ENCODE measurements around the gene CCL19.
A peak's percentile ranks its signal among the peaks of the same experiment; 100 is the strongest.
"Not testable (repeated sequence)": the region's sequence is repeated elsewhere in the genome, so short reads cannot be mapped to it uniquely, and the experiment has no call there.

Gene CCL19

DNA sequence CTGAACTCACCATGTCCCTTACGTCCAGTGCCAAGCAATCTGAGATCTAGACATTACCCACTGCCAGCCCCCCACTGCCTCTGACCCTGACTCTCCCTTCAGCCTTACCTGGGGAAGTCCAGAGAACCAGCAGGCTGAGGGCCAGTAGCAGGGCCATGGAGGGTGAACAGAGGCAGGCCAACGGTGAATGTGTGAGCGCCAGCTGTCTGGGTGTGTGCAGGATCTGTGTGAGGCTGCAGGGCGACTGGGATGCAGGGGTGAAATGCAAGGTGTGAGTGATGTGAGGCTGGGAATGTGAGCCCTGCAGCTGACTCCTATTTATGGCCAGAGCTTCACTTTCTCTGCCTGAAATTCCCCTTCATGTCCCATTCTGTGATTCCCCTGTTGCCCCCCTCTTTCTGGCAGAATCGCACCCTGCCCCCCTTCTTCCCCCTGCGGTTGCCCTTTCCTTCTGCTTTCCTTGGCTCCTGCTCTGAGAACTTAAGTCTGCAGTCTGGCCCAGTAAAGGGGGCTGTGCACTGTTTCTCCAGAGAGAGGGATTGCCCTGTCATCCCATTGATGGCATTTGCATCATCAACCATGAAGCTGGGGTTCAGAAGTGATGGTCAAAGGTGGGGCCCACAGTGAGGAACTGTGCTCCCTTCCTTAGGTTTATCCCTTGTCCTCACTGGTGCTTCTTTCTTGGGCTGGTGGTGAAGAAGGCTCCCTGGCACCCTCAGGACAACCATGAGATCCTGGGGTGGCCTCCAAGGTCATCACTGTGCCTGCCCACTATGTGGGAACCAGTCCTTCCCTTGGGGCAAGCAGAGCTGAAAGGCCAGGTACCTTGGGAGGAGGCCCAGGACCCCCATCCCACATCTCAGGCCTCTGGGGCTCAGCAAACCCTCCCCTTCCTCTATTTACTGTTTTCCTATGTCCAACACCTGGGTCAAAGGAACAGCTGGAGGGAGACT is at the start of gene CCL19:
TSS of gene CCL19 (minus strand) at position 294 of the 953 bp plus-strand sequence. CDS start at position 157, 137 bp downstream.
- DNase-seq (ENCODE audit: low read depth): no peak

DNA sequence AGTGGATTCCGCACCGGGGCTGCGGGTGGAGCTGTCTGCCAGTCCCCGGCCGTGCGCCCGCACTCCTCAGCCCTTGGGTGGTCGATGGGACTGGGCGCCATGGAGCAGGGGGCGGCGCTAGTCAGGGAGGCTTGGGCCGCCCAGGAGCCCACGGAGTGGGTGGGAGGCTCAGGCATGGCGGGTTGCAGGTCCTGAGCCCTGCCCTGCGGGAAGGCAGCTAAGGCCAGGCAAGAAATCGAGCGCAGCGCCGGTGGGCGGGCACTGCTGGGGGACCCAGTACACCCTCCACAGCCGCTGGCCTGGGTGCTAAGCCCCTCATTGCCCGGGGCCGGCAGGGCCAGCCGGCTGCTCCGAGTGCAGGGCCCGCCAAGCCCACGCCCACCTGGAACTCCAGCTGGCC is 49.1 kb upstream of the CCL19 start:
- DNase-seq (ENCODE audit: low read depth): not testable (repeated sequence)

DNA sequence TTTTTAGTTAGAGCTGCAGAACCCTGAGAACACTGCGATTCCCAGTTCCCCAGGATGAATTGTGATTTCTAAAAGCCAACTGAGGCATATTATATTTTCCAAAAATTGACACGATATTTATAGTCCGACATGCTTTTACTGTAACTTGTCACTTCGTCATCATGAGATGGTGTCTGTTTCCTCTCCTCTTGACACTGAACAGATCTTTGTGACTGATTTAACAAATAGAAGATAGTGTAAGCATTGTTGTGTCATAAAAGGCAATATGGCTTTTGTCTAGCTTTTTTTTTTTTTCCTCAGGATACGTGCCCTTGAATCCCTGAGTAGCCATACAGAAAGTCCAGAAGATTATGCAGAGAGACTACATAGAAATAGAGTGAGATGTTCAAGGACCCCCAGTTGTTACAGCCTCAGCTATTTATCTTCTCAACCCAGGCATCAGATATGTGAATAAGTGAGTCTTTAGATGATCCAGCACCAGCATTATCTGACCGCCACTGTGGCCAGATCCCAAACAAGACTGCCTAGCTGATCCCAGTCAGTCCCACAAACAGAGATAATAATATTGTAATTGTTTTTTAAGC is 46.7 kb upstream of the CCL19 start:
- DNase-seq (ENCODE audit: low read depth): no peak

DNA sequence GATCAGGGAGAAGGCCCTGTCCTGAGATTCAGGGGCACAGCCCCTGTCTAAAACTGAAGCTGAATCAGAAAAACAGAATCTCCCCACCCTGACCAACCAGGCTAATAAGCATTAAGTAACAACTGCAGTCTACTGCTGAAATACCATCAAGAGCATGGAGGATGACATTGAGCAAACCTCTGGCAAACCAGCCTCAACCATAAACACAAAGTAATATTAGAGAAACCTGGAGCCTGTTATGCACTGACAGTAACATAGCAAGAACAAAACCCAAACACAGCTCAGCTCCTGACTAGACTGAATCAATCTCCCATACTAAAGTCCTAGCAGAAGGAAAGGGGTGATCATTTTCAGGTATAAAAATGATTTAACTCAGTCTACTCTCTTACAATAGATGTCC is 43.6 kb upstream of the CCL19 start:
- DNase-seq (ENCODE audit: low read depth): no peak

DNA sequence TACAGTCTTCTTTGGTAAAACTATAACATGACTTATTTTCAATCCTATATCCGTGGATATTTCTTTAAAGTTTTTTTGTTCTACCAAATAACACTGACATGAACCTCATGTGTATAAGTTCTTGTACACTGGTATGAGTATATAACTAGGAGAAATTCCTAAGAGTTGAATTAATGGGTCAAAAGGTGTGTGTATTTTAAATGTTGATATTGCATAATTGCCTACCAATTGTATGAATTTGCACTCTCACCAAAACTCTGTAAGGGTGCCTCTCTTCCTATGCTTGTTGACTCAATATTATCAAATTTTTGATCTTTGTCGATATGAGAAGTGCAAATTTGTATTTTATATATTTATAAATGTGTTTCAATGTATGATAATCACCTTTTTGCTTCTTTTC is 41.8 kb upstream of the CCL19 start:
- no peak for DNase-seq (ENCODE audit: low read depth)

DNA sequence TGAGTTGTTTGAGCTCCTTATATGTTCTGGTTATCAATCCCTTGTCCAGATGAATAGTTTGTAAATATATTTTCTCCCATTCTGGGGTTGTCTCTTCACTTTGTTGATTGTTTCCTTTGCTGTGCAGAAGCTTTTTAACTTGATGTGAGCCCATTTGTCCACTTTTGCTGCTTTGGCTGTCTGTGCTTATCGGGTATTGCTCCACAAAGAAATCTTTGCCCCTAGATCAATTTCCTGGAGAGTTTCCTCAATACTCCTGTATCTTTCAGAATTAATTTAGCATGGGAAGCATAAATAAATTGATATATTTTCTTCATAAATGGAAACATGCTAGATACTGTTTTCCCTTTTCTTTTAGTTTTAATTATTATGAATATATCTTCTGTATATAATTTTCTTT is 41.4 kb upstream of the CCL19 start:
- DNase-seq (ENCODE audit: low read depth): no peak

DNA sequence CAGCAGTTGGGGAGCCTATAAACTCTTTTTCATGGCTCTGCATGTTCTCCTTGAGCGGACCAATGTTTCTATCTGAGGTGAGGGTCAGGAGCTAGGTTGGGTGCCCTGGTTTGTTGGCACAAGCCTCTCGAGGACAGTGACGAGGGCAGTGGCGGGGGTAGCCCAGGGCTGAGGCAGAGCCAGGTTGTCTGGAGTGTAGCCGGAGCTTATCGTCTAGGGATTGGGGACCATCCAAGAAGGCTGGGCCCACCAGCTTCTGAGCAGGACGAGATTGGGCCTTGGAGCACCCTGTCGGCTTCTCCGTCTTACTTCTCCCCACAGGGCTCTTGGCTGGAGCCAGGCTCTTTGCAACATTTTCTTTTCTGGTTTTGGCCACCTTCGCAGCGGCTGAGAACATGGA is 32.1 kb upstream of the CCL19 start:
- no peak for DNase-seq (ENCODE audit: low read depth)

DNA sequence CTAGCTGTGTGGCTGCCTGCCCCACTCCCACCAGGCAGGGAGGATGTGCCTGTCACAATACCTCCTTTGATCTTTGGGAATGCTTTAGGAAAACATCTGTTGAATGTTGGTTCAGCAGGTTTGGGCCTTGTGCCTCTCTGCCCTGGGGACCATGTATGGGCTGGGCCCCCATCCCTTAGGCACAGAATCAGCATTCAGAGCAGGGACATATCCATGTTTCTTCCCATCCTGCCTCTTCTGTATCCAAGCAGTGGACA is 28.6 kb upstream of the CCL19 start:
- not testable (repeated sequence) for DNase-seq (ENCODE audit: low read depth)

DNA sequence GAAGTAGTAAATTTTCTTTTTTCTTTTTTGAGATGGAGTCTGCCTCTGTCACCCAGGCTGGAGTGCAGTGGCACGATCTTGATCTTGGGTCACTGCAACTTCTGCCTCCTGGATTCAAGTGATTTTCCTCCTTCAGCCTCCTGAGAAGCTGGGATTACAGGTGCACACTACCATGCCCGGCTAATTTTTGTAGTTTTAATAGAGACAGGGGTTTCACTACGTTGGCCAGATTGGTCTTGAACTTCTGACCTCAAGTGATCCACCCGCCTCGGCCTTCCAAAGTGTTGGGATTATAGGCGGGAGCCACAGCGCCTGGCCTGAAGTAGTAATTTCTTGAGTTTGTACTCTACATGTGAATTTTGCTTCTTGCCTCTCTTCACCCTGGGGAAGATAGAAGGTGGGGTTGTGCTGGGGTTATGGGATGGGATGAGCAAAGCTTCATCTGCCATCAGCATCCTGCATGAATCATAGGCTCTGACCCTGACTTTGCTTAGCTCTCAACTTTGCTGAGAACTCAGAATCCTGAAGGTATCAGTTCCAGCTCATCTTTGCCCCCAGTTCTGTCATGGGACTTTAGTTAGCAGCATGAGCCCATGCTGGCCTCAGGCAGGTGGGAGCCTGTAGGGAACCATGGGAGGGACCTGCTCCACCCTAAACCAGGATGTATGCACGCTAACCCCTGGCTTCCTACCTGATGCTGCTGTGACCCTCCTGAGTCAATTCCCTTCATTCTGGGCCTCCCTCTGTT is 28.1 kb upstream of the CCL19 start:
- no peak for DNase-seq (ENCODE audit: low read depth)

DNA sequence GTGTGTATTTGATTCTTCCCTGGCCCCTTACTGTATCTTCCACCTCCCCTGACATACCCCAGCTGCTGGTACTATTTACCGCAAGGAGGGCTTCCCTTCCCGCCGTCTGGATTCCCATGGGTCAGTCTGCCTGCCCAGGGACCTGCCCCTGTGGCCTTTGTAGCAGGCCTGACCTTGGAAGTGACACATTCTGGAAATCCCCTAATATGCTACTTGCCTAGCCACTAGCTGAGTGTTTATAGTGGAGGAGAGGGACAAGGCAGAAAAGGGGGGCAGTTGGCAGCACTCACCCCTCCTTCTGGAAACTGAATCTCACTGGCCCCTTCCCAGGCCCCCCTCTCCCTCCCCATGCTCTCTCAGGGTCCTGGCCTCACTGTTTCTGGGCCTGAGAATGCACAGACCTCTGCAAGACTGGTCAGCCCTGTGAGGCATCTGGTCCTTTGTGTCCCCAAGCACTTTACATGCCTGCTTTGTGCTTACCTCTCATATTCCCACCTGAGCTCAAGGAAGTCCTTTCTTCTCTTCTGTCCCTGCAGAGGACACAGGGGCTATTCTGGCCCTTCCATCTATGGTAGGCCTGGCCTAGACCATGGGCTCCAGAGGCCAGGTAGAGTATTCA is 27.0 kb upstream of the CCL19 start:
- DNase-seq (ENCODE audit: low read depth): no peak

DNA sequence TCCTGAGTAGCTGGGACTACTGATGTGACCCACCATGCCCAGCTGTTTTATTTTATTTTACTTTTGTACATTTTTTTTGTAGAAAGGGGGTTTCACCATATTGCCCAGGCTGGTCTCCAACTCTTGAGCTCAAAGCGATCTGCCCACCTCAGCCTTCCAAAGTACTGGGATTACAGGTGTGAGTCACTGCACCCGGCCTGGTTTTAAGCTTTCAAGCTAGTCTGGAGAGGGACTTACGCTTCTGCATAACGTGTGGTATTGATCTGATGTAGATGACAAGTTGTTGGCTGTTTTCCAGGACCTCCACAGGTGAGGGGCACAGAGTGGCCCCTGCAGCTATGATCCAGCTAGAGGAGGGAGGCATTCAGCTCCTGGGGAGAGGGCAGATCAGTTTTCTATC is 25.6 kb upstream of the CCL19 start:
- DNase-seq (ENCODE audit: low read depth): no peak

DNA sequence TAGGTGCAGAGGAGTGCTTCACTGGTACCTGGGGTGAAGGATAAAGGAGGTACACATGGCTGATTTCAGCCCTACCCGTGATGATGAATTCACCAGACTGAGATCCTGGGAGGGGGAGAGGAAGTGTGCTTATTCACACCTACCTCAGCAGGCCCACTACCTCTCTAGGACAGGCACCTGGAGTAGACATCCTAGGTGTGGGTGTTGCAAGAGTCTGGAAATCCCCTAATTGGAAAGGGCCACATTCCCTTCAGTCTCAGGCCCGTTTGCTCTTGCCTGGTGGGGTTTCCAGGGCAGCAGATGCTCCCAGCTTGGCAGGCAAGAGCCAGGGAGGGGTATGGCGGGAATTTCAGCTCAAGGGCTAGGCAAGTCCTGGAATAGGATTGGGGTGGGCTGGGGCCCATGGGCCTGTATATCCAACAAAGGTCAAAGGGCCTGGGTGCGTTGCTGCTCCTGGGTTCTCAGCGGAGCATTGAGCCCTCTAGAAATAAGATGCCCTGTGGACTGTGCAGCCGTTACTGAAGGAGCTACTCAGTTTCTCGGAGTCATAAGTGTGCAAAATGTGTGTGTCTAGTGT is 24.7 kb upstream of the CCL19 start:
- no peak for DNase-seq (ENCODE audit: low read depth)

DNA sequence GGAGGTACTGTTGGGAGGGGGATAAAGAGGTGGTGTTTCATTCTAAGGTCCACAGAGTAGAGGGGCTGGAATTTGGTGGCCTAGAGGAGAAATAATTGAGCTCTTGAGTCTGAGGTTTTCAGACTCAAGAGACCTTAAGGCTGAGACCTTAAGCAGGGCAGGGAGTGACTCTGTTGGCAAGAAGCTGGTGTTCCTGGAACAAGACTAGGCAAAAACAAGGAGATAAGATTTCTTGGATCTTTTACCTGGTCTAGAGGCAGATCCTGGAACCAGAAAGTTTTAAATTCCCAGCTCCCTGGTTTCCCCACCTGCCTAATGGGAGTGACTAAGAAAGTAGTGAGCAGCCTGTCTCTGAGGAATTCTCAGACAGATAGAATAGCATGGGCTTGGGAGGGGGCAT is 22.9 kb upstream of the CCL19 start:
- no peak for DNase-seq (ENCODE audit: low read depth)

DNA sequence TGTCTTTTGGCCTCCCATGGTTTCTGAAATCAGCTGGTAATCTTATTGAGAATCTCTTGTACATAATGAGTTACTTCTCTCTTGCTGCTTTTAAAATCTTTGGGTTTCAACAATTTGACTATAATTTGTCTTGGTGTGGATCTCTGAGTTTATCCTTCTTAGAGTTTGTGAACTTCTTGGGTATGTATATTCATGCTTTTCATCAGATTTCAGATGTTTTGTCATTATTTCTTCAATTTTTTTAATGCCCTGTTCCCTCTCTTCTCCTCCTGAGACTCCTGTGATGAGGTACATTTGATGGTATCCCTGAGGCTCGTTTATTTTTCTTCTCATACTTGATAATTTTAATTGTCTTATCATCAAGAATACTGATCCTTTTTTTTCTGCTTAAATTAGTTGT is 21.1 kb upstream of the CCL19 start:
- DNase-seq (ENCODE audit: low read depth): no peak

DNA sequence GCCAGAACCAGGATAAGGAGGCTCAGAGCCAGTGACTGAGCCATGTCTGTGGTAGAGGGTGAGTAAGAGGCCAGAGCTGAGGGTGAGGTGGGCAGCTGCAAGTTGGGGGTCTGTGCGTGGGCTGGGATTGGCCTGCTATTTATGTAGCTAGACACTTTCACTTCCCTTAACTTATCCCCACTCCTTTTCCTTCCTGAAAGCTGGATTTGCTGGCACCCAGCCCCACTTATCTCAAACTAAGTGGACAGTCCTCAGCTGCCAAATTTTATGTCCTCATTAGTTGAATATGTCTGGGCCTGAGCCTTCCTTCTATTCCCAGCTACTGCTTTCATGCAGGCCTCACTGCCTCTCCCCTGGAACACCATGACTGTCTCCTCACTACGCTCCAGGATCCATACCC is 18.9 kb upstream of the CCL19 start, which contains the start of gene CCL21:
TSS of gene CCL21 (minus strand) at position 114 of the 400 bp plus-strand sequence. CDS start at position 44, 70 bp downstream.
- DNase-seq (ENCODE audit: low read depth): no peak

DNA sequence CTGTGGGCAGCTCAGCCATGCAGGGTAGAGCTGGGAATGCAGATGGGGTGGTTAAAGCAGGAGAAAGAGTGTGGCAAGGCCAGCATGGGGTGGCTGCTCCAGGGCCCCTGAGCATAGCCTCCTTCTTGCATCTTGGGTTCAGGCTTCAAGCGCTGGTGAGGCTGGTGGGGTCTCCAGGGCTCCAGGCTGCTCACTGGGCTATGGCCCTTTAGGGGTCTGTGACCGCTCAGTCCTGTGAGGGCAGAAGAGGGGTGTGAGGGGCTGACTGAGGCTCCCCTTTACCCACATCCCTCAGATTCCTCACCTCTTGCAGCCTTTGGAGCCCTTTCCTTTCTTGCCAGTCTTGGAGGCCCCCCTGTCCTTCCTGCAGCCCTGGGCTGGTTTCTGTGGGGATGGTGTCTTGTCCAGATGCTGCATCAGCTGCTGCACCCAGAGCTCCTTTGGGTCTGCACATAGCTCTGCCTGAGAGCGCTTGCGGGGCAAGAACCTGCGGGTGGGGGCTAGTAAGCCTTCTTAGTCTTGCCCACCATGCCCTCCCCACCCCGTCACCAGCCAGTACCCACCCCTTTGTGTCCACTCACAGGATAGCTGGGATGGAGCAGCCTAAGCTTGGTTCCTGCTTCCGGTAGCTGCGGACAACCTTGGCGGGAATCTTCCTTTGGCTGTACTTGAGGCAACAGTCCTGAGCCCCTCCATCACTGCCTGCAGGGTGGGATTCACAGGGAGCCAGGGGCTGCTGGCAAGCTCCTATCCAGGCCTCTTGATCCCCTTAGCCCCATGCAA is 18.3 kb upstream of the CCL19 start:
- no peak for DNase-seq (ENCODE audit: low read depth)

DNA sequence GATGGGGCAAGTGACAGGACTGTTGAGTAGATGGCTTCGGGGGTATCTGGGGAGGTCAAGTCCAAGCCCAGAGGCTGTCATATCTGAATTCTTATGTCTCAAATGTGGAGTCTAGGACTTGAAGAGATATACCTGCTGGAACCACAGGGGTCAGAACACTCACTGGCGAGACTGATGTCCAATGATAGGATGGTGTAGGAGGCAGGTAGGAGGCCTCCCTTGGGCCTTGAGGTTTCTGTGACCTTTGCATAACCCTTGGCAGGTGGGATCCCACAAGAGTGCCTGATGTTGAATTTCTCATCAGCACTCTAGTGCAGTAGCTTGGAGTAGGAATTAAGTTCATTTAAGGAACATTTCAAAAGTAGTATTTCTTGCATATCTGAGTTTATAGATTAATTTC is 16.1 kb upstream of the CCL19 start:
- no peak for DNase-seq (ENCODE audit: low read depth)

DNA sequence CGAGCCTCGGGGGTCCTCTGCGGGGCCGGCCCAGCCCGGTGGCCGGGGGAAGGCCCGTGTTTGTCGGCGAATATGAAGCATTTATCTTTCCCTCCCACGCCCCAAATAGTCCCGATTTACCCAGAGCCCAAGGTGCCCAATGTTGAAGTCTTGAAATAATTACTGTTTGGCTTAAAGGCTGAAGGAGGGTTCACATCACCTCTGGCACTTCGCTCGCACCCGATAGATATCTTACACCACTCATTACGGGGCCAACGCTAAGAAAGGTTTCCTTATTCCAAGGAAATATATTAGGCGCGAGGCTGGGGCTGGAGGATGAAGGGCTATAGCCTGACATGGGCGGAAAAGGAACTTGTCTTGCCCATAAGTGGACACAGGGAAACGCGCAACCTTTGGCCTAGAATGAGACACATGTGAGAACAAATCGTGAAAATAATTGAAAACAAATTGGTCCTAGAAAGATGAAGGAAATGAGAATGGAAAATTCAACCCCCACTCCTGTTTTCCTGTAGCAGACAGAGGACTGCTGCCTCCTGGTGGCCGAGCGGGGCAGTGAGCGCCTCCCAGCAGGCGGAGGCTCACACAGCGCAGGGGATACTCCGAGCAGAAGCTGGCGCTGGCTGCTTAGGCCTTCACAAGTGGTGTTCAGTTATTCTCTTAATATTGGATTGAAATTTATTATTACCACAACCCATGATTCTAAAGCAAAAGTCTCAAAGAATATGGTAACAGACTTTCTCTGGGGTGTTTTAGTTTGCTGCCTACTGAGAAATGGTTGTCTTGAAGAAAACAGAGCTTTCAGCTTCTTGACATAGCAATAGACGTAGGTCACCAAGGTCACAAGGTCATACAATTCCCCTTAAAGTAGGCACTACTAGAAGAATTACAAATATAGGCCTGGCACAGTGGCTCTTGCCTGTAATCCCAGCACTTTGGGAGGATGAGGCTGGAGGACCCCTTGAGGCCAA is 11.0 kb upstream of the CCL19 start:
- peak; percentile 89 for DNase-seq (ENCODE audit: low read depth)

DNA sequence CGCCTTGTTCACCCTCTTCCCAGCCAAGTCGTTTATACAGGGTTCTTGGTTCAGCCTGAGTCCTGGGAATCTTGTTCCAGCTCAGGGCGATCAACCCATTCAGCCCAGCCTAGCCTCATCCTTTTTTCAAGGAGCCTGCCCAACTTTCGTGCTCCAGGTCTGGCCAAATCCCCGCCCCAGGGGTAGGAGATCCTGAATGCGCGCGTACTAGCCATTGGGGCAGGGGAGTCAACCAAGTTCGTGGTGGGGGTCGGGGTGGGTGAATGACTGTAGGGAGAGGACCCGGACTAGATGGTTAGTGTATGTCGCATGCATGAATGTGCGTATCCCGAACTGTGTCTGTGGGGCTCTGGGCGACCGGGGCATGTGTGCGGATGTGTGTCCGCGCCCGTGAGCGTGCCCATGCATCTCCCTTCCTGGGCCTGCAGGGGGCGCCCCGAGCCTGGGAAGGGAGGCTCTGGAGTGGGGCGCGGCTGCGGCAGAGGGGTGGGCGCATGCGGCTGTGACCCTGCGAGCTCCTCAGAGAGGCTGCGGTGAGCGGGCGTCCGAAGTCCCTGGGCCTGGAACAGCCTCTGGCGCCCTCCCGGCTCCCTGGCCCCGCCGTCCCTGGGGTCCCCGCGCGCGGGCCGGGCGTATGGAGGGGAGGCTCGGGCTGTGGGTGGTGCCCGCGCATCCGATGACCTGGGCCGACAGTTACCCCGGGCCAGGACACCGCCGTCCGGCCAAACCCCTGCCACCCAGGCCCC is 10.1 kb upstream of the CCL19 start:
- DNase-seq (ENCODE audit: low read depth): peak; percentile 35
